NCI-H1436 treated with DMSO at 0.1 percent for 48 hours (cell line): Measurements from ENCODE around the gene OST4.

Experiments
- DNase-seq: peaks from one replicate; lab custom pipeline; 2025; lab: John Stamatoyannopoulos, UW

Gene OST4

GRCh38 chr2:27092696-27093429 is 21.4 kb upstream of the OST4 start:
- DNase-seq = no peak

- no peak for DNase-seq
Measured at GRCh38 chr2:27091746-27092695, 20.6 kb upstream of the OST4 start.

- no peak for DNase-seq
Measured at GRCh38 chr2:27089111-27089954, 17.9 kb upstream of the OST4 start.

- DNase-seq = no peak
Measured at GRCh38 chr2:27088634-27089033, 17.2 kb upstream of the OST4 start.

GRCh38 chr2:27087823-27088410 is 16.5 kb upstream of the OST4 start:
- no peak for DNase-seq

- no peak for DNase-seq
Measured at GRCh38 chr2:27086724-27087593, 15.5 kb upstream of the OST4 start, which contains the start of gene KHK. Gene KHK, plus strand, starts transcription at chr2:27086772. Its CDS starts 488 bp downstream, at chr2:27087260.

- peak; percentile 45 for DNase-seq
Measured at GRCh38 chr2:27086090-27086723, 14.8 kb upstream of the OST4 start.

GRCh38 chr2:27085673-27086089 is 14.2 kb upstream of the OST4 start:
- no peak for DNase-seq

- DNase-seq = no peak
Measured at GRCh38 chr2:27085062-27085672, 13.7 kb upstream of the OST4 start.

- no peak for DNase-seq
Measured at GRCh38 chr2:27084297-27085061, 13.0 kb upstream of the OST4 start.

GRCh38 chr2:27083410-27084296 is 12.2 kb upstream of the OST4 start:
- DNase-seq = no peak

- DNase-seq = no peak
Measured at GRCh38 chr2:27082773-27083409, 11.4 kb upstream of the OST4 start.

- DNase-seq = no peak
Measured at GRCh38 chr2:27081984-27082772, 10.7 kb upstream of the OST4 start.

- DNase-seq = no peak
Measured at GRCh38 chr2:27080603-27080936, 9.1 kb upstream of the OST4 start.

- no peak for DNase-seq
Measured at GRCh38 chr2:27080140-27080469, 8.7 kb upstream of the OST4 start.

GRCh38 chr2:27079233-27080139 is 8.0 kb upstream of the OST4 start:
- DNase-seq = no peak
